Nucleus accumbens (tissue), 56 donors: ENCODE results near the gene EXOG.

ENCODE experiments used
- DNase-seq, 56 donors: peaks; one replicate each; lab custom pipeline; 2025; lab: John Stamatoyannopoulos, UW

Gene EXOG

DNA sequence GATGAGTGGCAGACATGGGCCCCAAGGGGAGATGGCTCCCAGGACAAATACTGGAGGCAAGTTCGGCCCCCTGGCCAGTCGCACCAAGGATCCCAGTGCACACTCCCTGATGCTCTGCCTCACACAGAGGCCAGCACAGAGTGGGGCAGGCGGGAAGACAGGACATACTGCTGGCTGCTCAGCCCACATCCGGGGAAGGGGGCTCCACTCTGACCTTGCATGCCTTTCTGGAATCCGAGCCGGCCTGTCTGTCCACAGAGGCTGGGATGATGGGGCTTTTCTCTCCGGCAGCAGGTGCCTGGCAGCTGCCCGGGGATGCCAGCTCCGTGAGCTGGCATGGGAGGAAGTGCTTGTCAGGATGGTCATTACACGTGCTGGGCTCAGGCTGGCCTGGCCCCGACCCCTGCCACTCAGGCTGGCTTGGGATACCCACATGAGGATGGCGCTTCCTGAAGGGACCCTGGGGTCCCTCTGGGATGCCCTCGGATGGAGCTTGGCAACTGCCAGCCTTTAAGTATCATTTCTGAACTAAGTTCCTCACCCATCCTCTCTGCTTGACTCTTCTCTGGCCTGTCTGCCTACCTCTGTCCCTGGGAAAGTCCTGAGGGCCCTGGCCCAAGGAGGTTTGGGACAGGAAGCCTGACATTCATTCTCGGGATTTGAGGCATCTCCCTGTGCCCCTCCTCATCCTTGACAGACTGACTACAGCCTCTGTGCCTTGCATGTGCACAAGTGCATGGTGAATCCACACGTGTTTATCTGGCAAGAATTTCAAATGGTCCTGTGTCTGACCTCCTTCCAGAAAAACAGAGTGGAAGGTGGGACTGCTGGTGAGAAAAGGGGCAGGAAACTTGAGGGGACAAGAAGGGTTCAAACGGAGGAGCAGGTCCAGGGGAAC, 46.5 kb downstream of the EXOG start:
- no peak for DNase-seq

- no peak for DNase-seq
These were observed 47.4 kb downstream of the EXOG start for GRCh38 chr3:38543586-38543985.

- no peak for DNase-seq
These were observed 48.8 kb downstream of the EXOG start for GRCh38 chr3:38544926-38545325.

- DNase-seq: no peak
These were observed 49.4 kb downstream of the EXOG start for GRCh38 chr3:38545550-38545949.

DNA sequence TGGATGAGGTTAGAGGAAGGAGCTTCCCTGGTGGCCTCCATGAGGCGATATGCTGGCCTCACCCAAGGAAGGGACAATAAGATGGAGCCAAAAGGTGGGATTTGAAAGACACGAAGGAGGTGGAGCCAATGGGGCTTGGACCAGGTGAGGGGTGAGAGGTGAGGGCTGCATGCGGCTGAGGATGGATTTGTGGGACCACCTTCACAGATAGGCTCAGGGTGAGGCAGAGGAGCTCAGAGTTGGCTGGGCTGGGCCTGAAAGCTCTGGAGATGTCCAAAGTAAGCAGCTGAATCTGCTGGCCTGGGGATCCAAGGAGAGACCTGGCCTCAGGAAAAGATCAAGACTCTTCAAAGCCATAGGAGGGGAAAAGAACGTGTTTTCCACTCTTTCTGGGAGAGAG, 49.8 kb downstream of the EXOG start:
- no peak for DNase-seq

DNA sequence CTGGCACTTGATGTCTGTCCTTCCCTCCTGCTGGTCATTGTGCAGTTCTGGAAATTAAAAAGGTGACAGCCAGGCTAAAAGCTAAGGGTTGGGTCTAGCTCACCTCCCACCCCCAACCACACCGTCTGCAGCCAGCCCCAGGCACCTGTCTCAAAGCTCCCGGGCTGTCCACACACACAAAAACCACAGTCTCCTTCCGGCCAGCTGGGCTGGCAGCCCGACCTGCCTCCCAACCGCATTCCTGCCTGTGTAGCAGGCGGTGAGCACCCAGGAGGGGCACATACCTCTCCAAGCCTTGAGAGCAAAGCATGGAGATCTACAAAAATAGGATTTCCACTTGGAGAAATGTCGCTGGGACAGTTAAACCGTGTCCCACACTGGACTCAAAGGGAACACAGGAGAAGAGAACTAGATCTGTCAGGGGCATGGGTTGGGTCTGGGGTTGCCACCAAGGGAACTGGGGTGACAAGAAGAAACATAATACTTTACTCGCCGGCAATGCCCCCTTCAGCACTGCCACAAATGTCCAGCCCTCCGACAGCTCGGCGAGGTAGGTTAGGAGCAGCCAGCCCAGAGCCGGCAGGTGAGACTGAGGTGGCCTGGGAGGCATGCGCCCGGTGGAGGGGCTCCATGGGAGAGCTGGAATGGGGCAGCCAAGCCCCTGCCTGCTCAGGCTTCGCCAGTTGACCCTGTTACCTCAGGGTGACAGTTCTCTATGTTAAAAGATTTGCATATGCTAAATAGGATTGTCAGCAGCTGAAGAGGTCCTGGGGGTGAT, 52.2 kb downstream of the EXOG start:
- DNase-seq: no peak

- DNase-seq: no peak
These were observed 52.9 kb downstream of the EXOG start for GRCh38 chr3:38549082-38549481.

- DNase-seq: no peak
These were observed 53.3 kb downstream of the EXOG start for GRCh38 chr3:38549486-38549885.

DNA sequence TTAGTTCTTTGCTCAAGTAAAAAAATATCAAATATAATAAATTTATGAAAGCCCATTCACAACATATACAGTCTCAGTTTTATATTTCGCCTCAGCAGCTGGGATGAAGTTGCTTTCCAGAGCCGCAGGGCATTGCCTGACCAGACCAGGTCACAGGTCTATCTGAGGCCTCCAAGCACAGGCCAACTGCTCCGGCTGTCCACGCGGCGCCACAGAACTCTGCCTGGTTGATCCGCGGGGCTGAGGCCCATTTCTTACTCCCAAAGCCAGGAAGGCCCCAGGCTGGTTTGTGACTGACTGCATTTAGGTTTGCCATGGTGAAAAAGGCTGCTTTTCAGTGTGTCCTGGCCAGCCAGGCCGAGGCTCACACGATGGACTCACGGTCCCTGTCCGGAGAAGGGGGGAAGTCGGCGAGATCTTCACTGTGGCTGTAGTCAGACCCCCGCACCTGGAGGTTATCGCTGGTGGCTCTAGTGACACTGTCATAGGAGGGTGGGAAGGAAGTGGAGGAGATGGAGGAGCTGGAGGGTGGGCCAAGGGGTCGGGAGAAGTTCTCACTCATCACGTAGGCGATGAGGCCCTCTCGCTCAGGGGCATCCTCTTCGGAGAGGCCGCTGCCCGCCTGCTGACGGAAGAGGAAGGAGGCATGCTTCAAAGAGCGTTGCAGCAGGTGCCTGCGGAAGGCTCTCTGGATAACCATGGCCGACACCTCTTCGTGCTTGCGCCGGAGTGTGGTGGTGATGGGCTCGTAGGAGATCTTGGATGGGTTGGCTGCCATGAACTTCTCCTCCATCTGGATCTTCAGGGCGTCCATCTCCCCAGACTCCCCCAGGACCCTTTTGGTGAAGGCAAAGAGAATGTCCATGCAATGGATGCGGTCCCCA, 54.1 kb downstream of the EXOG start:
- no peak for DNase-seq

- DNase-seq: no peak
These were observed 55.1 kb downstream of the EXOG start for GRCh38 chr3:38551026-38551832.

GRCh38 chr3:38552364-38552763, 56.2 kb downstream of the EXOG start:
- no peak for DNase-seq

DNA sequence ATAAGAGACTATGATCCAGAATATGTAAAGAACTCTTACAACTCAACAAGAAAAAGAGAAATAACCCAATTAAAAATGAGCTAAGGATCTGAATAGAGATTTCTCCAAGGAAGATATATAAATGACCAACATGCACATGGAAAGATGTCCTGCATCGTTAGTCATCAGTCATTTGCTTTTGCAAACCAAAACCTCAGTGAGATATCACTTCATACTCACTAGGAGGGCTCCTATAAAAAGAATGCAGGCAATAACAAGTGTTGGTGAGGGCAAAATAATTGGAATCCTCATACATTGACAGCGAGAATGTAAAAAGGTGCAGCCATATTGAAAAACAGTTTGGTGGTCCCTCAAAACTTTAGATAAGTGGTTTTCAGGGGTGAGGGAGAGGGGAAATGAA, 56.9 kb downstream of the EXOG start:
- DNase-seq: no peak

DNA sequence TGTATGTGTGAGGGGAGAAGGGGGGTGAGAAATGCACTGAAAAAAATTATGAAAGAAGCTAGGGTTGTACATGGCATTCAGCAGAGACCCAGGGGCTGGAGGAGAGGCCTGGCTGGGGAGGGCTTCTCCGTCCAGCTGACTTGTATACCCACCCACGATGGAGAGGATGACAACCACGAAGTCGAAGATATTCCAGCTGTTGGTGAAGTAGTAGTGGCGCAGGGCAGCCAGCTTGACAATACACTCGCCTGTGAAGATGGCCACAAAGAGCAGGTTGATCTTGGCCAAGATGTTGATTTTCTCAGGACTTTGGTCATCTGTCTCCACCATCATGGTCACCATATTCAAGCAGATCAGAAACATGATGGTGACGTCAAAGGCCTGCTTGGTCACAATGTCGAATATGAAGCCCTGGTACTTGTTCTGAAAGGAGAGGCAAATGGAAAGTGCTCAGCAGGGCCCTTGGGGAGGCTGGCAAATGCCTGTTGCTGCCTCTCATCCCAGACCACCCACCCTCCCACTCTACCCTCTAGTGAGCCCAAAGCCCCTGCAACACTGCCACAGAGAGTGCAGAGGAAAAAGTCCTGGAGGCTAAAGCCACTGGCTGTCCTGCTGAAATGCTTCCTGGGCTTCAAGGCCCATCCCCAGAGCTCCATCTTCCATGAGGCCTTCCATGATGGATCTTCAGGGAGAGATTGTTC, 58.1 kb downstream of the EXOG start:
- DNase-seq: no peak

- no peak for DNase-seq
These were observed 59.2 kb downstream of the EXOG start for GRCh38 chr3:38555149-38555840.

DNA sequence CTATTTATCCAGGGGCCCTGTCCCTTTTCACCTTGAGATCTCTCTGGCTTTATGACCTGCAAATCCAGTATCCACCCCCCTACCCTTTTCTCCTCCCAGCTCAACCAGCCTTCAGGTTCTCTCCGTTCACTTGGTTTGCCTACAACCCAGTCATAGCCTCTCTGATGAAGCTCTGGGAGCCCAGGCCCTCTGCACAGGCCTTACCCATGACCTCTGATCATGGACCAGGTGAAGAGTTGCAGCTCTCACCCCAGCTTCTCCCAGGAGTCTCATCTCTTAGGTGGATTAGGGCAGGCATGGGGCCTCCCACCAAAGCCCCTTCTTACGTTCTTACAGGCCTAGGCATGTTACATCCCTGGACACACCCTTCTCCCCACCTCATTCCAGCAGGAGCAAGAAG, 59.8 kb downstream of the EXOG start:
- DNase-seq: no peak

DNA sequence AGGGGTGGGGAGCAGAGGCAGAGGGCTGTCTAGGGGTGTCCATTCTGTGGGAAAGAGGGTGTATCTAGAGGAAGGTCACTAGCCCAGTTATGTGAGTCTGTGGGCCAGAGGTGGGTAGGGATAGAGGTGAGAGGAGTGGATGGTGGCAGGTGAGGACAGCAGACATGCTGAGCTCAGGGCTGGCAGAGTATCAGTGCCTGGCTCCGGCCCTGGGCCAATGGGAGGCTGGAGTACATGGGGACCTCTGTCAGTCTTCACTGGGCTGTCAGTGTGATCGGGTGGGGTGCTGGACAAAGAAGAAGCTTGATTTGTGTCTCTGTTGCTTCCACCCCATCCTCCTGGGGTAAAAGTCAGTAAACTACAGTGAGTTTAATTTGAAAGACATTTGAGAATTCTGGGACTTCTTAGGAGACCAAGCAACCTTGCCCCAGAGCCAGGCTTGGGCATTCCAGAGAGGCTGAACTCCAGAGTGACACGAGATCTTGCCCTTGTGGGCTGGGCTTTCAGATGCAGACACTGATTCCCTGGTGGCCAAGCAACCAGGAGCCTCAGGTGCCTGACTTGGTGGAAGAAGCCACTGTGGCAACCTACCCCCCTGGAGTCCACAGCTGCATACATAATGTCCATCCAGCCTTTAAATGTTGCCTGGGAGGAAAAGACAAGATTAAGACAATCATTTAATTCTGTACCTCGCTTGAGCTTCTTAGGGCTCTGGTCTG, 60.7 kb downstream of the EXOG start:
- no peak for DNase-seq

GRCh38 chr3:38558864-38559263, 62.7 kb downstream of the EXOG start:
- no peak for DNase-seq

DNA sequence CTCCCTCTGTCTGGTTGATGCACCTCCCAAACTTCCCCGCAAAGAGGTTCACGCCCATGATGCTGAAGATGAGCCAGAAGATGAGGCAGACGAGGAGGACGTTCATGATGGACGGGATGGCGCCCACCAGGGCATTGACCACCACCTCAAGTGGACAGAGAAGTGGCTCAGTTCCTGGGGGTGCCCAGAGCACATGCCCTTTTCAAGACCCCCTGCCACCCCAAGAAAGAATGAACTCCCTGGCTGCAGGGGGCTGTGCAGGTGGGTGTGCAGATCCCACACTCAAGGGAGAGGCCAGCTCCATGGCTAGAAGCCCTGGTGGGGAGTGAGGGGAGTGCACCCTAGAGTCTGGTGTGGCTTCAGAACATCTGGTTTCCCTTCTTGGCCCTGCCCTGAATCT, 64.1 kb downstream of the EXOG start:
- DNase-seq: no peak
